ENCODE measurements around the gene FMO2.
A peak's percentile ranks its signal among the peaks of the same experiment; 100 is the strongest.

The FMO2 gene

DNA sequence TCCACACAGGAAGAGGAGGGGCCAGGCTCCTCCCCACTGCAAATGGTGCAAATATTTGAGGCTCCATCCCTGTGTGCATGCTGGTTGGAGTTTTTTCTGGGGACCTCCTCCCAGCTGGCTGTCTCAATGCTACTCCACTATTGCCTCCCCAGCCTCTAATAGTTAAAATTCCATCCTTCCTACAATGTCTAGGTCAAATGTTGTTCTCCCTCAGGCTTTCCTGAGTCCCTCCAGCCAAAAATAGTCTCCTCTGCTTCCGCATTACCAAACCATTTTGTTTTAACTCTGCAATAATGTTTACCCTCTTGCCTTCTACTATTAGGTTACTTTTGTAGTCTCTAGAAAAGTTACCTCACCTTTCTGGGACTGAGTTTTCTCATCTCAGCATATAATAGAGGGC is 33.6 kb downstream of the FMO2 start:
- Histone ChIP-seq H3K27me3 (ENCODE audit: control insufficient read depth in 1 of 2, insufficient read depth in 1 of 2, low read length in 2 of 2) (no peaks in the 10 kb centered on the region), H3K4ac (ENCODE audit: low read depth in 1 of 2, low read length in 2 of 2) (no peak overlapping the region), H3K27ac (ENCODE audit: low read length, poor library complexity, severe bottlenecking) (peak overlapping the region; percentile 38), H3K14ac (ENCODE audit: low read length in 2 of 2) (no peak overlapping the region), H3K4me2 (ENCODE audit: low read length, poor library complexity, severe bottlenecking) (no peak overlapping the region), H3K36me3 (ENCODE audit: control insufficient read depth in 1 of 2, insufficient read depth in 2 of 2, low read depth in 1 of 2, low read length in 2 of 2) (no peaks in the 10 kb centered on the region), H2BK120ac (ENCODE audit: low read depth, low read length) (no peak overlapping the region), H2BK5ac (ENCODE audit: low read depth, low read length, poor library complexity, severe bottlenecking) (no peak overlapping the region), H2BK12ac (ENCODE audit: low read length in 2 of 2) (no peak overlapping the region), H3K23ac (ENCODE audit: low read length in 2 of 2) (no peak overlapping the region), H4K91ac (ENCODE audit: low read length) (no peak overlapping the region), H3K4me3 (ENCODE audit: insufficient read depth in 1 of 2, low read depth in 1 of 2, low read length in 2 of 2) (no peak overlapping the region), H3K4me1 (ENCODE audit: control insufficient read depth, insufficient read depth, low read depth, low read length) (peaks cover 10% of the 10 kb centered on the region), H3K9ac (ENCODE audit: low read length) (no peak overlapping the region), H4K8ac (ENCODE audit: low read length) (no peak overlapping the region), H2AK5ac (ENCODE audit: low read length, severe bottlenecking) (no peak overlapping the region), H2AFZ (ENCODE audit: low read depth, low read length) (no peak overlapping the region), H3K9me3 (ENCODE audit: control insufficient read depth, low read length) (no peaks in the 10 kb centered on the region), H3K79me1 (replicated peaks; ENCODE audit: low read length, poor library complexity, severe bottlenecking) (no peaks in the 10 kb centered on the region), H2BK15ac (ENCODE audit: low read depth, poor library complexity, severe bottlenecking) (no peak overlapping the region), H3K18ac (ENCODE audit: low read depth in 1 of 2, low read length in 2 of 2) (no peak overlapping the region)
- WGBS: 83% methylated on average over 1 of the region's 1 CpG
- DNase-seq: no peak

DNA sequence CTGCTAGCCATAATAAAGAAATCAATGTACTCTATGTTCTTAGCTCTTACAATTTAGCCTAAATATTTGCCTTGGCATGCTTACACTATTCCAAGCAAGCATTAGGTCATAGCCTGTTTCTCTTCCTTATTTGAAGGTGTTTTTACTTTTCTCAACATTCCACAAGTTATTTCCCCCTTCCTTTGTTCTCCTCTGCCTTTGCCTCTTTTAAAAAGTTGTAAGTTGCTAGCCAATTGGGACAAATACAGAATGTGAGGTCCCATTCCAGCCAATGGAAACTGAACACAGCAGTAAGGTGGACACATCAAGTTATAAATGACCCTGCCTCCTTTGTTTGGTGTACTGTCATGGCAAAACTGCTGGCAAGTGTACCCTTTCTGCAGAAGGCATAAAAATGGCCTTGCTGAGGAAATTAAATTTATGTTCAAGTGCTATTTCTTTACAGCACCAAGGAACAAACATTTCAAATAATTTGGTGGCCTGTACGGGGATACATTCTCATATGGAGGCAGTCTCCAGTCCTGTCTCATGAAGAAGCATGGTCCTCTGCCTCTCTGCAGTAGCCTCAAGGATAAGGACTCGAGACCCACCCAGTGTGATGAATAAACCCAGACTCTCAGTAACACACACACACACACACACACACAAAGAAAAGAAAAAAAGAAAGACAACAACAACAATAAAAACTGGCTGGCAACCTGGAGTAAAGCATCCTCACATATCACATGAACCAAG is 34.4 kb downstream of the FMO2 start:
- peak overlapping the region in 1 of 2 experiments; percentile 43 for H3K18ac ChIP-seq (ENCODE audit: low read depth in 1 of 2, low read length in 2 of 2)
- H4K8ac ChIP-seq (ENCODE audit: low read length): no peak overlapping the region
- DNase-seq: no peak
- no peak overlapping the region for H2BK15ac ChIP-seq (ENCODE audit: low read depth, poor library complexity, severe bottlenecking)
- H3K9ac ChIP-seq (ENCODE audit: low read length): peak overlapping the region; percentile 75
- no peak overlapping the region for H2BK120ac ChIP-seq (ENCODE audit: low read depth, low read length)
- no peak overlapping the region for H3K4ac ChIP-seq (ENCODE audit: low read depth in 1 of 2, low read length in 2 of 2)
- no peak overlapping the region for H2AFZ ChIP-seq (ENCODE audit: low read depth, low read length)
- H3K14ac ChIP-seq (ENCODE audit: low read length in 2 of 2): no peak overlapping the region
- no peak overlapping the region for H3K23ac ChIP-seq (ENCODE audit: low read length in 2 of 2)
- peak overlapping the region; percentile 86 for H3K27ac ChIP-seq (ENCODE audit: low read length, poor library complexity, severe bottlenecking)
- WGBS: 57% methylated on average over 2 of the region's 2 CpGs
- H3K79me1 ChIP-seq (replicated peaks; ENCODE audit: low read length, poor library complexity, severe bottlenecking): no peaks in the 10 kb centered on the region
- H2AK5ac ChIP-seq (ENCODE audit: low read length, severe bottlenecking): no peak overlapping the region
- H3K4me3 ChIP-seq (ENCODE audit: insufficient read depth in 1 of 2, low read depth in 1 of 2, low read length in 2 of 2): no peak overlapping the region
- no peak overlapping the region for H2BK12ac ChIP-seq (ENCODE audit: low read length in 2 of 2)
- H3K27me3 ChIP-seq (ENCODE audit: control insufficient read depth in 1 of 2, insufficient read depth in 1 of 2, low read length in 2 of 2): no peaks in the 10 kb centered on the region
- no peak overlapping the region for H3K4me2 ChIP-seq (ENCODE audit: low read length, poor library complexity, severe bottlenecking)
- H2BK5ac ChIP-seq (ENCODE audit: low read depth, low read length, poor library complexity, severe bottlenecking): peak overlapping the region; percentile 46
- no peaks in the 10 kb centered on the region for H3K36me3 ChIP-seq (ENCODE audit: control insufficient read depth in 1 of 2, insufficient read depth in 2 of 2, low read depth in 1 of 2, low read length in 2 of 2)
- no peaks in the 10 kb centered on the region for H3K9me3 ChIP-seq (ENCODE audit: control insufficient read depth, low read length)
- peaks cover 10% of the 10 kb centered on the region for H3K4me1 ChIP-seq (ENCODE audit: control insufficient read depth, insufficient read depth, low read depth, low read length)
- no peak overlapping the region for H4K91ac ChIP-seq (ENCODE audit: low read length)

DNA sequence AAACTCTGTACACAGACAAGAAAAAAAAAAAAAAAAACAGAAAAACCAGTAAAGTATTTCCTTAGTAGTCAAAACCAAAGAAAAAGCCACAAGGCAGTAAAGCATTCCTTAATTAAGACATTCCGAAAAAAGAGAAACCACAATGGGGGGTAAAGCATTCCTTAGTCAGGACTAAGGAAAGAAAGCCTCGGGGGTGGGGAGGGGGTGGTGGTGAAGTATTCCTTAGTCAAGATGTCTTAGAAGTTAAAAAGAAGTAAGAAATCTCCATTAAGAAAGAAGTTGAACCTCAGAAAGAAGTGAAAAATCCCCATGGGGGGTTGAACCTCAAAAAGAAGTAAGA is 35.0 kb downstream of the FMO2 start:
- H3K9ac ChIP-seq (ENCODE audit: low read length): peak overlapping the region; percentile 75
- no peak overlapping the region for H2BK12ac ChIP-seq (ENCODE audit: low read length in 2 of 2)
- peak overlapping the region in 1 of 2 experiments; percentile 58 for H3K4me3 ChIP-seq (ENCODE audit: insufficient read depth in 1 of 2, low read depth in 1 of 2, low read length in 2 of 2)
- no peak overlapping the region for H2BK120ac ChIP-seq (ENCODE audit: low read depth, low read length)
- H3K27ac ChIP-seq (ENCODE audit: low read length, poor library complexity, severe bottlenecking): peak overlapping the region; percentile 83
- 0% methylated on average over 2 of the region's 2 CpGs for WGBS
- no peak overlapping the region for H3K18ac ChIP-seq (ENCODE audit: low read depth in 1 of 2, low read length in 2 of 2)
- H3K4ac ChIP-seq (ENCODE audit: low read depth in 1 of 2, low read length in 2 of 2): no peak overlapping the region
- no peak overlapping the region for H3K23ac ChIP-seq (ENCODE audit: low read length in 2 of 2)
- H2AFZ ChIP-seq (ENCODE audit: low read depth, low read length): no peak overlapping the region
- no peak overlapping the region for H2AK5ac ChIP-seq (ENCODE audit: low read length, severe bottlenecking)
- peak; percentile 70 for DNase-seq
- no peaks in the 10 kb centered on the region for H3K27me3 ChIP-seq (ENCODE audit: control insufficient read depth in 1 of 2, insufficient read depth in 1 of 2, low read length in 2 of 2)
- no peak overlapping the region for H3K14ac ChIP-seq (ENCODE audit: low read length in 2 of 2)
- H3K4me2 ChIP-seq (ENCODE audit: low read length, poor library complexity, severe bottlenecking): peak overlapping the region; percentile 33
- H3K79me1 ChIP-seq (replicated peaks; ENCODE audit: low read length, poor library complexity, severe bottlenecking): no peaks in the 10 kb centered on the region
- H4K8ac ChIP-seq (ENCODE audit: low read length): no peak overlapping the region
- H4K91ac ChIP-seq (ENCODE audit: low read length): no peak overlapping the region
- H2BK15ac ChIP-seq (ENCODE audit: low read depth, poor library complexity, severe bottlenecking): no peak overlapping the region
- H3K9me3 ChIP-seq (ENCODE audit: control insufficient read depth, low read length): no peaks in the 10 kb centered on the region
- no peaks in the 10 kb centered on the region for H3K36me3 ChIP-seq (ENCODE audit: control insufficient read depth in 1 of 2, insufficient read depth in 2 of 2, low read depth in 1 of 2, low read length in 2 of 2)
- peaks cover 10% of the 10 kb centered on the region for H3K4me1 ChIP-seq (ENCODE audit: control insufficient read depth, insufficient read depth, low read depth, low read length)
- peak overlapping the region; percentile 70 for H2BK5ac ChIP-seq (ENCODE audit: low read depth, low read length, poor library complexity, severe bottlenecking)

DNA sequence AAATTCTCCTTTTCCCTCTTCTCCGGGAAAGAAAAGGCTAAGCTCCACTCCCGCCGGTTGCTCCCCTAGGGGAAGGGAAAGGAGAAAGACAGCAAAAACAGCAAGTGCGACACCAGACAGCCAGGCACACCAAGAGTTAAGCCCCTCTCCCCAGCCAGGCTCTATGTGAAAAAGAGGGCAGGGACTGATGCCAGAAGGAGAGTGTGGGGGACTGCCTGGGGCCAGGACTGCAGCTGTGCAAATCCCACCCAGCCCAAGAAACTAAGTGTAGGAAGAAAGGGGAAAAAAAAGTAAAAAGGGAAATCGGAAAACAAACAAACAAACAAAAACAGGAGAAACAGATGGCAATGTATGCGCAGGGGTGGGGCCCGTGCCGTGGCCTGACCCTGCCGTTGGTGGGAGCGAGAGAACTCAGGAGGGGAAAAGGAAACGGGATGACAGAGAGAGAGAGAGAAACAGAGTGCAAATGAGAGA is 35.5 kb downstream of the FMO2 start:
- H3K79me1 ChIP-seq (replicated peaks; ENCODE audit: low read length, poor library complexity, severe bottlenecking): no peaks in the 10 kb centered on the region
- H4K91ac ChIP-seq (ENCODE audit: low read length): peak overlapping the region; percentile 18
- no peak overlapping the region for H4K8ac ChIP-seq (ENCODE audit: low read length)
- peak overlapping the region in 1 of 2 experiments; percentile 58 for H3K4me3 ChIP-seq (ENCODE audit: insufficient read depth in 1 of 2, low read depth in 1 of 2, low read length in 2 of 2)
- H2BK5ac ChIP-seq (ENCODE audit: low read depth, low read length, poor library complexity, severe bottlenecking): peak overlapping the region; percentile 70
- no peak overlapping the region for H2AK5ac ChIP-seq (ENCODE audit: low read length, severe bottlenecking)
- DNase-seq: peak; percentile 53
- peak overlapping the region; percentile 33 for H3K4me2 ChIP-seq (ENCODE audit: low read length, poor library complexity, severe bottlenecking)
- peak overlapping the region; percentile 75 for H3K9ac ChIP-seq (ENCODE audit: low read length)
- no peak overlapping the region for H2BK15ac ChIP-seq (ENCODE audit: low read depth, poor library complexity, severe bottlenecking)
- no peaks in the 10 kb centered on the region for H3K36me3 ChIP-seq (ENCODE audit: control insufficient read depth in 1 of 2, insufficient read depth in 2 of 2, low read depth in 1 of 2, low read length in 2 of 2)
- WGBS: 3% methylated on average over 8 of the region's 11 CpGs
- H2BK12ac ChIP-seq (ENCODE audit: low read length in 2 of 2): peak overlapping the region in 1 of 2 experiments; percentile 54
- peak overlapping the region in 1 of 2 experiments; percentile 55 for H3K14ac ChIP-seq (ENCODE audit: low read length in 2 of 2)
- no peaks in the 10 kb centered on the region for H3K9me3 ChIP-seq (ENCODE audit: control insufficient read depth, low read length)
- H3K18ac ChIP-seq (ENCODE audit: low read depth in 1 of 2, low read length in 2 of 2): peak overlapping the region in 1 of 2 experiments; percentile 82
- H3K23ac ChIP-seq (ENCODE audit: low read length in 2 of 2): no peak overlapping the region
- peak overlapping the region; percentile 29 for H2BK120ac ChIP-seq (ENCODE audit: low read depth, low read length)
- peak overlapping the region; percentile 83 for H3K27ac ChIP-seq (ENCODE audit: low read length, poor library complexity, severe bottlenecking)
- no peak overlapping the region for H2AFZ ChIP-seq (ENCODE audit: low read depth, low read length)
- H3K27me3 ChIP-seq (ENCODE audit: control insufficient read depth in 1 of 2, insufficient read depth in 1 of 2, low read length in 2 of 2): no peaks in the 10 kb centered on the region
- H3K4me1 ChIP-seq (ENCODE audit: control insufficient read depth, insufficient read depth, low read depth, low read length): peaks cover 10% of the 10 kb centered on the region
- peak overlapping the region in 1 of 2 experiments; percentile 26 for H3K4ac ChIP-seq (ENCODE audit: low read depth in 1 of 2, low read length in 2 of 2)

All from mesenchymal stem cell (in vitro differentiated cells and primary cell).